A673 (cell line): ENCODE data around the gene KLK3.

ENCODE experiments used
- CTCF ChIP-seq: fragments of 300-800, 200-600 bp; sonication (generic); conservative IDR thresholded peaks from 2 replicates; pipeline ENCODE4 v1.5.1; 2017; ENCODE audit warnings: low read depth, mild to moderate bottlenecking, antibody characterized with exemption, low read length, moderate library complexity, mixed read lengths
- EZH2 ChIP-seq: fragments of 200-600 bp; sonication (generic); IDR thresholded peaks from 2 replicates; pipeline ENCODE4 v1.6.1; 2017; ENCODE audit warnings: borderline replicate concordance, low read depth, mild to moderate bottlenecking, mixed read lengths, antibody characterized with exemption, low read length; ENCODE audit not compliant: poor library complexity, severe bottlenecking

GRCh38 chr19:50819636-50820035, 35.1 kb upstream of the KLK3 start:
- TF ChIP-seq EZH2 (no peak), CTCF (no peak)
